NT2/D1 (cell line): ENCODE measurements around the gene SNRPA.

Source experiments
- SUZ12 ChIP-seq: IDR thresholded peaks from 2 replicates; pipeline ENCODE4 v1.6.1; 2011; ENCODE audit not compliant: insufficient read length, insufficient read depth; ENCODE audit errors: extremely low read depth
- YY1 ChIP-seq: IDR thresholded peaks from 2 replicates; pipeline ENCODE4 v1.6.1; 2011; ENCODE audit not compliant: insufficient read length, insufficient read depth
- ZNF274 ChIP-seq: IDR thresholded peaks from 2 replicates; pipeline ENCODE4 v1.6.1; 2011; ENCODE audit warnings: mild to moderate bottlenecking, low read depth, low read length

DNA sequence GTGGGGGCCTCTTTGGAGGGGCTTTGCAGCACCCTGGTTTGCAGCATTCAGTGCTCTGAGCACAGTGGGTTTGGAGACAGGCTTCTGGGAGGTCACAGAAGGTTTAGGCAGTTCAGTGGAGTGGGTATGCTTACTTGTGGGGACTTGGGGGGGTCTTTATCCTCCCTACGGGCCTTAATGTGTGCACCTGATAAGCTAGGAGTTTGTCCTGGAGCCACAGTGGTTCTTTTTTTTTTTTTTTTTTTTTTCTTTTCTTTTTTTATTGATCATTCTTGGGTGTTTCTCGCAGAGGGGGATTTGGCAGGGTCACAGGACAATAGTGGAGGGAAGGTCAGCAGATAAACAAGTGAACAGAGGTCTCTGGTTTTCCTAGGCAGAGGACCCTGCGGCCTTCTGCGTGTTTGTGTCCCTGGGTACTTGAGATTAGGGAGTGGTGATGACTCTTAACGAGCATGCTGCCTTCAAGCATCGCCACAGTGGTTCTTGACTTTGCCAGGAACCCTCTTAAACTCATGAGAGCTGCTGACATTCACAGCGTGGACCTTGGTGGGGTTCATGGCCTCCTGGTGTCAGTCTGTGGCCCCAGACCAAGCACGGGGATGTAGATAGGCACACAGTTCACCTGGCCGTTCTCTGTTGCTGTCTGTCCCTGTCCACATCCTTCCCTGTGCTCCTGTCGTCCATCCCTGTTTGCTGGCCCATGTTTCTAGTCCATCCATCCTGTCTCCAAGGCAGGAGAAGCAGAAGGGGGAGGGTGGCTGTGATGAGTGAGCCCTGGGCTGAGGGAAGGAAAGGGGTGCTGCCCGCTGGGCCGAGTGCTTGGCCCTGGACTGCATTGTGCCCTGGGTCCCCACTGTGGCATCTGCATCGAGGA is 50.7 kb downstream of the SNRPA start:
- TF ChIP-seq YY1: no peak
- no peak for TF ChIP-seq SUZ12
- no peak for TF ChIP-seq ZNF274
